Dermis blood vessel endothelial cell (primary cell): ENCODE measurements around the gene CCDC13. TPM values are rescaled to one million over a fixed set of nuclear protein-coding genes. Genes with fewer than 3 reads are reported as not detected.

Source experiments
- DNase-seq: peaks from one replicate; pipeline ENCODE4 v3.0.0; 2010
- total RNA-seq: library from RNA; depleted of rRNA; stranded (reverse); fragments of >200 nt; gene quantifications from 2 replicates; pipeline ENCODE4 v1.2.3, GENCODE V29; 2014

CCDC13 gene
- total RNA-seq, 1 donor from 2014 or later, result 1.0 TPM

GRCh38 chr3:42732829-42733459 lies 40.1 kb downstream of the CCDC13 start:
- DNase-seq, result no peak

- DNase-seq, result no peak
These were observed 40.7 kb downstream of the CCDC13 start for GRCh38 chr3:42732196-42732828.

GRCh38 chr3:42731476-42732195 lies 41.4 kb downstream of the CCDC13 start:
- no peak for DNase-seq

- no peak for DNase-seq
These were observed 42.2 kb downstream of the CCDC13 start for GRCh38 chr3:42730706-42731420.

- no peak for DNase-seq
These were observed 42.8 kb downstream of the CCDC13 start for GRCh38 chr3:42730294-42730693.

- no peak for DNase-seq
These were observed 43.5 kb downstream of the CCDC13 start for GRCh38 chr3:42729404-42730145.

GRCh38 chr3:42728668-42729364 lies 44.2 kb downstream of the CCDC13 start:
- DNase-seq, result no peak

GRCh38 chr3:42728056-42728455 lies 45.0 kb downstream of the CCDC13 start:
- no peak for DNase-seq

GRCh38 chr3:42725454-42725853 lies 47.6 kb downstream of the CCDC13 start:
- DNase-seq, result no peak

GRCh38 chr3:42723219-42723618 lies 49.8 kb downstream of the CCDC13 start:
- DNase-seq, result no peak

Other genes with a start within 250 kb of the CCDC13 start
- 104 and 114 TPM in 2 replicates for gene SEC22C, start 191.3 kb downstream of the CCDC13 start, total RNA-seq
- 23.4 and 46.5 TPM in 2 replicates for gene SS18L2, start 182.4 kb downstream of the CCDC13 start, total RNA-seq
- gene NKTR, start 172.6 kb downstream of the CCDC13 start, total RNA-seq, result 61.7 and 133 TPM in 2 replicates
- 13.9 and 19.6 TPM in 2 replicates for gene ZBTB47, start 119.6 kb downstream of the CCDC13 start, total RNA-seq
- 0.17 TPM in 1 of 2 replicates, not detected in the other for gene KLHL40, start 87.7 kb downstream of the CCDC13 start, total RNA-seq
- gene HHATL, start 70.5 kb downstream of the CCDC13 start, total RNA-seq, result not detected in 2 replicates
- 110 and 112 TPM in 2 replicates for gene HIGD1A, start 31.2 kb upstream of the CCDC13 start, total RNA-seq
- gene ACKR2, start 36.2 kb upstream of the CCDC13 start, total RNA-seq, result 11.2 and 13.3 TPM in 2 replicates
- gene CYP8B1, start 102.6 kb upstream of the CCDC13 start, total RNA-seq, result not detected in 2 replicates
- 1.5 and 2.4 TPM in 2 replicates for gene ZNF662, start 132.9 kb upstream of the CCDC13 start, total RNA-seq
- 0.09 TPM in 1 of 2 replicates, not detected in the other for gene GASK1A, start 206.1 kb upstream of the CCDC13 start, total RNA-seq